ENCODE results near the gene TFF3. TPM values are rescaled to one million over a fixed set of nuclear protein-coding genes. Genes with fewer than 3 reads are reported as not detected.

Gene TFF3
- total RNA-seq, 1 donor from 2014 or later: 46.1 TPM

GRCh38 chr21:42332557-42333317 is 17.5 kb upstream of the TFF3 start:
- TF ChIP-seq CTCF (IDR thresholded peaks at IDR 0.05): no peak
- Mint-ChIP-seq H3K4me1 (ENCODE audit: unreplicated experiment) (peaks cover under 1% of the 10 kb centered on the region), H3K9me3 (ENCODE audit: unreplicated experiment) (peaks cover 17% of the 10 kb centered on the region), H3K27ac (ENCODE audit: unreplicated experiment) (no peak overlapping the region), H3K4me3 (ENCODE audit: unreplicated experiment) (no peak overlapping the region), H3K27me3 (ENCODE audit: unreplicated experiment) (peaks cover 73% of the 10 kb centered on the region), H3K36me3 (ENCODE audit: unreplicated experiment) (peaks cover 3% of the 10 kb centered on the region)
- DNase-seq (ENCODE audit: extremely low spot score, unreplicated experiment): peak; percentile 63

- no peak for TF ChIP-seq CTCF (IDR thresholded peaks at IDR 0.05)
- peaks cover 3% of the 10 kb centered on the region for H3K36me3 Mint-ChIP-seq (ENCODE audit: unreplicated experiment)
Observed at GRCh38 chr21:42331660-42332059, 16.5 kb upstream of the TFF3 start.

GRCh38 chr21:42330380-42331371 is 15.5 kb upstream of the TFF3 start:
- DNase-seq (ENCODE audit: extremely low spot score, unreplicated experiment): peak; percentile 4
- Mint-ChIP-seq H3K9me3 (ENCODE audit: unreplicated experiment) (peaks cover 18% of the 10 kb centered on the region), H3K4me3 (ENCODE audit: unreplicated experiment) (no peak overlapping the region), H3K27me3 (ENCODE audit: unreplicated experiment) (peaks cover 69% of the 10 kb centered on the region), H3K4me1 (ENCODE audit: unreplicated experiment) (peaks cover under 1% of the 10 kb centered on the region), H3K36me3 (ENCODE audit: unreplicated experiment) (peaks cover 3% of the 10 kb centered on the region), H3K27ac (ENCODE audit: unreplicated experiment) (no peak overlapping the region)
- no peak for TF ChIP-seq CTCF (IDR thresholded peaks at IDR 0.05)

More at GRCh38 chr21:42331660-42332059, 16.5 kb upstream of the TFF3 start:
- no peak for DNase-seq (ENCODE audit: extremely low spot score, unreplicated experiment)
- Mint-ChIP-seq H3K27me3 (ENCODE audit: unreplicated experiment) (peaks cover 73% of the 10 kb centered on the region), H3K9me3 (ENCODE audit: unreplicated experiment) (peaks cover 17% of the 10 kb centered on the region), H3K4me1 (ENCODE audit: unreplicated experiment) (no peaks in the 10 kb centered on the region), H3K4me3 (ENCODE audit: unreplicated experiment) (no peak overlapping the region), H3K27ac (ENCODE audit: unreplicated experiment) (no peak overlapping the region)

- peaks cover 3% of the 10 kb centered on the region for H3K9me3 Mint-ChIP-seq (ENCODE audit: unreplicated experiment)
- peaks cover 61% of the 10 kb centered on the region for H3K27me3 Mint-ChIP-seq (ENCODE audit: unreplicated experiment)
- no peak overlapping the region for H3K4me3 Mint-ChIP-seq (ENCODE audit: unreplicated experiment)
- H3K36me3 Mint-ChIP-seq (ENCODE audit: unreplicated experiment): no peaks in the 10 kb centered on the region
- peaks cover 9% of the 10 kb centered on the region for H3K4me1 Mint-ChIP-seq (ENCODE audit: unreplicated experiment)
- peak; percentile 57 for DNase-seq (ENCODE audit: extremely low spot score, unreplicated experiment)
- peak overlapping the region; percentile 8 for H3K27ac Mint-ChIP-seq (ENCODE audit: unreplicated experiment)
- no peak for TF ChIP-seq CTCF (IDR thresholded peaks at IDR 0.05)
Observed at GRCh38 chr21:42324896-42325295, 9.7 kb upstream of the TFF3 start.

GRCh38 chr21:42321845-42322244 is 6.6 kb upstream of the TFF3 start:
- peak; percentile 69 for DNase-seq (ENCODE audit: extremely low spot score, unreplicated experiment)
- H3K27ac Mint-ChIP-seq (ENCODE audit: unreplicated experiment): no peak overlapping the region
- H3K4me3 Mint-ChIP-seq (ENCODE audit: unreplicated experiment): no peak overlapping the region
- peaks cover 11% of the 10 kb centered on the region for H3K4me1 Mint-ChIP-seq (ENCODE audit: unreplicated experiment)
- peaks cover 36% of the 10 kb centered on the region for H3K27me3 Mint-ChIP-seq (ENCODE audit: unreplicated experiment)
- peaks cover 3% of the 10 kb centered on the region for H3K9me3 Mint-ChIP-seq (ENCODE audit: unreplicated experiment)
- no peak for TF ChIP-seq CTCF (IDR thresholded peaks at IDR 0.05)
- no peaks in the 10 kb centered on the region for H3K36me3 Mint-ChIP-seq (ENCODE audit: unreplicated experiment)
